Fibroblast of pulmonary artery (primary cell): Measurements from ENCODE around the gene CARD11.
A peak's percentile ranks its signal among the peaks of the same experiment; 100 is the strongest.

ENCODE experiments used
- DNase-seq: peaks from one replicate; pipeline ENCODE4 v3.0.0-alpha.2; 2010; ENCODE audit warnings: low read depth
- H3K4me3 ChIP-seq: replicated peaks from 2 replicates; pipeline ENCODE4 v1.5.1; 2011; ENCODE audit warnings: low read depth, mild to moderate bottlenecking, control low read depth, low read length, moderate library complexity
- TF ChIP-seq, protein P1 (sequence below): IDR thresholded peaks from 2 replicates; pipeline ENCODE4 v1.5.1; 2011; ENCODE audit warnings: mild to moderate bottlenecking, control low read depth, low read length, inconsistent platforms; ENCODE audit errors: missing control alignments

The CARD11 gene

DNA sequence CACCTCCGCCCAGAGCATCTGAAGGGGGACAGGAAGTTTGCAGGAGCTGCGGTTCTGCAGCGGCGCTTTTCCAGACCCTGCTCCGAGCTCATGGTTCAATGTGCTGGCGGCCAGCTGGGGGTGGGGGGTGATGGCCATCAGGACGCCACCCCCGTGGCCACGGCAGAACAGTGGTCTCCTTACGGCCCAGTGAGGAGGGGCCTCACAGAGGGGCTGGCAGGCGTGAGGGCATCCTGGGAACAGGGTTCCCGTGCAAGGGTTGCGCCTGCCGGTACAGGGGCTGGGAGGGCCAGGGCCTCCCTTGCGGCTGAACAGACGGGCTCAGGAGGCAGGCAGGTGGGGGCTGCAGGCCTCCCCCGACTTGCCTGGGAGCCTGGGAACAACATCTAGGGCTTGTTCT is 160.6 kb downstream of the CARD11 start:
- H3K4me3 ChIP-seq, result no peak overlapping the region
- TF ChIP-seq, protein P1, sequence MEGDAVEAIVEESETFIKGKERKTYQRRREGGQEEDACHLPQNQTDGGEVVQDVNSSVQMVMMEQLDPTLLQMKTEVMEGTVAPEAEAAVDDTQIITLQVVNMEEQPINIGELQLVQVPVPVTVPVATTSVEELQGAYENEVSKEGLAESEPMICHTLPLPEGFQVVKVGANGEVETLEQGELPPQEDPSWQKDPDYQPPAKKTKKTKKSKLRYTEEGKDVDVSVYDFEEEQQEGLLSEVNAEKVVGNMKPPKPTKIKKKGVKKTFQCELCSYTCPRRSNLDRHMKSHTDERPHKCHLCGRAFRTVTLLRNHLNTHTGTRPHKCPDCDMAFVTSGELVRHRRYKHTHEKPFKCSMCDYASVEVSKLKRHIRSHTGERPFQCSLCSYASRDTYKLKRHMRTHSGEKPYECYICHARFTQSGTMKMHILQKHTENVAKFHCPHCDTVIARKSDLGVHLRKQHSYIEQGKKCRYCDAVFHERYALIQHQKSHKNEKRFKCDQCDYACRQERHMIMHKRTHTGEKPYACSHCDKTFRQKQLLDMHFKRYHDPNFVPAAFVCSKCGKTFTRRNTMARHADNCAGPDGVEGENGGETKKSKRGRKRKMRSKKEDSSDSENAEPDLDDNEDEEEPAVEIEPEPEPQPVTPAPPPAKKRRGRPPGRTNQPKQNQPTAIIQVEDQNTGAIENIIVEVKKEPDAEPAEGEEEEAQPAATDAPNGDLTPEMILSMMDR, result no peak
- DNase-seq, result no peak

DNA sequence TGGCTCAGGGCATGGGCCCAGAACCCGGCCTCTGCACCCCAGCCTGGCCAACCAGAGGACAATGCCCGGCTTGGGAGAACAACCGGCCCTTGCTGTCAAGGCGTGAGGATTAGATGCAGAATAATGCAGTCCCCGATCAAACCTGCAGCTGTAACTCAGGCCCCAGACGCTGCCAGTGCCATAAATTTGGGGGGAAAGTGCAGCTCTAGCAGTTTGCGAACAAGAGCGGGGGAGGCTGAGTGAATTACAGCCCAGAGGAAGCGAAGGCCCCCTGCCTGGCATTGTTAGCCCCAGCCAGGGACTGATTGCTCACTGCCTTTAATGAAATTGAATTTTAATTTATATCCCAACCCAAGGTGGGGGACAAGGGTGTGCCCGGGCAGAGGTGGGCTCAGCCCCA is 161.6 kb downstream of the CARD11 start:
- DNase-seq, result no peak
- H3K4me3 ChIP-seq, result no peak overlapping the region
- TF ChIP-seq, protein P1, result no peak

DNA sequence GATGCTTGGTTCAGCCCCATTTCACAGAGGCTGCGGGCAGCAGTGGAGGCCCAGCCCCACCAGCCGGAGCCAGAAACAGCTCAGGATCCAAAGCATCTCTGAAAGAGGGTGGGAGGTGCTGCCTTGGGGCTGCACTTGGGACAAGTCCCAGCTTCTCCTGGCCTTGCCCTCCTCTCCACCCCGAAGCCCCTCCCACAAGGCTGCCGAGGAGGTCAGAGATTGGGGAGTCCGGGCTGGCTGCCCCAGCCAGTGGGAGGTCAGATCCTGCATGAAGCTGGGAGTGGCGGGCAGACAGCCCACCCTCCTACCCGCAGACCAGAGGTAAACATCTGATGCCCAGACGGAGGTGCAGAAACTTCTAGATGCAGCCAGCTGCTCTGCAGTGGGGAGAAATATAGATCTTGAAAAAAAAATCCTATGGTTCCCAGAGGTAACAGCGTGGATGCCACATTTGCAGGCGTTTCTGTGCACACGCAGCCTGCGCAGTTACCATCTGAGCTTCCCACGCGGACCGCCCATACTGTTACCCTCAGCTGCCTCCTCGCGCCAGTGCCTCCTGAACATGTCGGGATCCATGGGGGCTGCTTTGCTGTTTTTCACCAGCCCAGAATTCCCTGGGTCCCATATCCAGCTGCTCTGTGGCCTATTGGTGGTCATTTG is 162.7 kb downstream of the CARD11 start:
- TF ChIP-seq, protein P1, result no peak

DNA sequence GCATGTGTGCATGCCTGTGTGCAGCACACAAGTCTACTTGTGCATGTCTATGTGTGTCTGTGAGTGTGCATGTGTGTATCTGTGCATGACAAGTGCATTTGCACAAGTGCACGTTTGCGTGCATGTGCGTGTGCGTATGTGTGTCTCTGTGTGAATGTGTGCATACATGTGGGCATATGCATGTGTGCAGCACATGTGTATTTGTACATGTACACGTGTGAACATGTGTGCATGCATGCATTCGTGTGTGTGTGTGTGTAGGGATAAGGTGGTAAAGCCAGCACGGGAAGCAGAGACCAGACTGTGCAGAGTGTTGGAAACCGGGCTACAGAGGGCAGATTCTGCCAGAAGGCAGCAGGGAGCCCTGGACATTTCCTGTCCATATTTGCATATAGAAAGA is 163.6 kb downstream of the CARD11 start:
- no peak for DNase-seq
- TF ChIP-seq, protein P1, result no peak
- H3K4me3 ChIP-seq, result no peak overlapping the region

More for the DNA sequence above, 162.7 kb downstream of the CARD11 start:
- peak; percentile 13 for DNase-seq
- H3K4me3 ChIP-seq, result no peak overlapping the region

DNA sequence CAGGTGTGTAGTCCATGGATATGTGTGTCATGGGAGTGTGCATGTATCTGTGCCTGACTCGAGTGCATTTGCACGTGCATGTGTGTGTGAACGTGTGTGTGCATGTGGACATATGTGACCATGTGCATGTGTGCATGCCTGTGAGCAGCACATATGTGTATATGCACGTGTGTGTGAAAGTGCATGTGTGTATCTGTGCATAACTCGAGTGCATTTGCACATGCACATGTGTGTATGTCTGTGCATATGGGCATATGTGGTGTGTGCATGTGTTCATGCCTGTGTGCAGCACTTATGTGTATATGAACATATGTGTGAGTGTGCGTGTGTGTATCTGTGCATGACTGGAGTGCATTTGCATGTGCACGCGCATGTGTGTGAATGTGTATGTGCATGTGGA is 164.3 kb downstream of the CARD11 start:
- no peak overlapping the region for H3K4me3 ChIP-seq
- TF ChIP-seq, protein P1, result no peak
- no peak for DNase-seq

DNA sequence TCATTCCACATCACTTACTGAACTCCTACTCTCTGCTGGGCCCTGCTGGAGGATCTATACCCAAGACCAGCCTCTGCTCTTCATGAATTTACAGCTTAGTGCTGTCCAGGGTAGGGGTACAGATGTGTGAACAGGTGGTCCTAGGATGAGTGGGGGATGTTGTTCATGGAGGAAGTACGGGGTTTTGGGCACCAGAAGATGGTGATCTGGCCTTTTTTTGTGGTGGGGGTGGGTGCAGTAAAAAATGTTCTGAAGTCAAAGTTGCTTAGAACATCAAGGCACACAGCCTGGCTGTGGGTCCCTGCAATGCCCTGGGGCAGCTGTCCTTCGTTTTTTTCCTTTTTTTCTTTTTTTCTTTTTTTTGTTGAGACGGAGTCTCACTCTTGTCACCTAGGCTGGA is 165.4 kb downstream of the CARD11 start:
- H3K4me3 ChIP-seq, result no peak overlapping the region
- no peak for DNase-seq
- TF ChIP-seq, protein P1, result no peak
